NOMO-1 (cell line): ENCODE data around the gene MVP.

Experiments used
- DNase-seq, 2 experiments: peaks; one replicate each; lab custom pipeline; 2025; ENCODE audit not compliant: unreplicated experiment in 2 of 2; lab: John Stamatoyannopoulos, UW

The MVP gene

DNA sequence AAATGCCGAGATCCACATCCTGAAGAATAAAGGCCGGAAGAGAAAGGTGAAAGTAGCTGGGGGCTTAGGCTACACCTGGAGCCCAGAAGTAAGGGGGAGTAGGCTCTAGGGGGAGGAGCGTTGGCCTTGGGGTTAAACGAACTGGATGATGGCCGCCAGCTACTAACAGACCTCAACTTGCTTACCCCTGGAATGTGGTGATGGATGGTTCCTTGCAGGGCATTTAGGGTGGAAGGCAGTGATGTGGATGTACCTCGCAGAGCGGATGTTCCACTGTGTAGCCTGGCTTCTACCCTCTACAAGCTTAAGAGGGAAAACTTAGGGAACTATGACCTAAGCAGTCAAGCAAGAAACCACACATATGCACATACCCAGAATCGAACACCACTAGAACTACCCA, 16.2 kb upstream of the MVP start:
- no peak for DNase-seq

DNA sequence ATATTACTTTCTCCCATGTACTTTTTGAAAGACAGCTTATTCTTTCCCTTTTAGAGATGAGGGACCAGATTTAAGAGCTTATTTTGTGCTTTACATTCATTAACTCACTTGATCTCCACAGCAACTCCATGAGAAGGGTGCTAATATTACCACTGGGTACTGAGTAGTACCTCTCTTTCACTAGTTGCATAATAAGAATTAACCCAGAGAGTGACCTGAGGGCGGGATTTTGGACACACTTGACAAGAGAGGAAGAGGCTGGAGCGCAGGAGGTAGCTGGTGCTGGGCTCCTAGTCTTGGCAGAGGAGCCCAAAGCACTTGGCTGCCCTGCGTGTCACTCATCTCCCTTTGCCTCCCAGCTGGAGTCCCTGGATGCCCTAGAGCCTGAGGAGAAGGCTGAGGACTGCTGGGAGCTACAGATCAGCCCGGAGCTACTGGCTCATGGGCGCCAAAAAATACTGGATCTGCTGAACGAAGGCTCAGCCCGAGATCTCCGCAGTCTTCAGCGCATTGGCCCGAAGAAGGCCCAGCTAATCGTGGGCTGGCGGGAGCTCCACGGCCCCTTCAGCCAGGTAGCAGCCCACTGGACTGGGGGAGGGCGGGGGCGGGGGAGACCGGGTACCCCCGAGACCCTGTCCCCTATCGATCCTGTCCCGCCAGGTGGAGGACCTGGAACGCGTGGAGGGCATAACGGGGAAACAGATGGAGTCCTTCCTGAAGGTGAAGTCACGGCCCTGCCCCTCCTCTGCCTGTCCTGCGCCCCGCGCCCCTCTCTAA, 15.6 kb upstream of the MVP start:
- DNase-seq: peak; percentile 46 to 58

DNA sequence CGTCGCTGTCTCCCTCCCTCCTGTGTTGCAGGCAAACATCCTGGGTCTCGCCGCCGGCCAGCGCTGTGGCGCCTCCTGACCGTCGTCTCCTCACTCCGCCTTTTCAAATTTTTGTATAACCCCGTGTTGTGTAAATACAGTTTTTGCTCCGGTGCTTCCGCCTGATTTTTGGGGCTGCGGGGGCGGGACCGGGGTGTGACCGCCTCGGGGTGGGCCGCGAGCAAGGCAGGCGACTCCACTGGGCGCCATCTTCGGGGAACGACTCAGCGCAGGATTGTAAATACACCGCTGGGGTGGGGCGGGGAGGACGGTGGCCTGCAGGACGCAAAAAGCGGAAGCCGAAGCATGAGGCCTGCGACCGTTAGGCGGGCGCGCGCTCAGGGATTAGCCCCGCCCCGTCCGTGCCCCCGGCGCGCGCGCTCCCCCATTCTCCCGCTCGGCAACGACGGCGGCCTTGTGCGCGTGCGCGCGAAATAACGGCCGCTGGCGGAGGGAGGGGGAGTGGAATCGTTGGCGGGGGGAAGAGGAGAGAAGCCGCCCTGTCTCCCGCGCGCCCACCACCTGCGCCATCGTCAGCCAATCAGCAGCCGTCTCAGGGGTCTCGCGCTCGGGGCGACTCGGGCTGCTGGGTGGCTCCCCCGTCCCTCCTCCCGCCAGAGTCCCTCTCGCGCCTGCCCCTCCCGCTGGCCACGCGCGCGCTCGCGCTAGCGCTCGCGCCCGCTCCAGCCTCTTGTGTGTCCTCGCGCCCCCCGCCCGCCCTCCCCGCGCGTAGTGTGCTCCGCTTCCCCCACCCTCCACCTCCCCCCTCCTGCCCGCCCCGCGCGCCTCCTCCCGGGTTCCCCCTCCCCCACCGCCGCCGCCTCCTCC, 14.8 kb upstream of the MVP start:
- peak; percentile 95 to 98 for DNase-seq

DNA sequence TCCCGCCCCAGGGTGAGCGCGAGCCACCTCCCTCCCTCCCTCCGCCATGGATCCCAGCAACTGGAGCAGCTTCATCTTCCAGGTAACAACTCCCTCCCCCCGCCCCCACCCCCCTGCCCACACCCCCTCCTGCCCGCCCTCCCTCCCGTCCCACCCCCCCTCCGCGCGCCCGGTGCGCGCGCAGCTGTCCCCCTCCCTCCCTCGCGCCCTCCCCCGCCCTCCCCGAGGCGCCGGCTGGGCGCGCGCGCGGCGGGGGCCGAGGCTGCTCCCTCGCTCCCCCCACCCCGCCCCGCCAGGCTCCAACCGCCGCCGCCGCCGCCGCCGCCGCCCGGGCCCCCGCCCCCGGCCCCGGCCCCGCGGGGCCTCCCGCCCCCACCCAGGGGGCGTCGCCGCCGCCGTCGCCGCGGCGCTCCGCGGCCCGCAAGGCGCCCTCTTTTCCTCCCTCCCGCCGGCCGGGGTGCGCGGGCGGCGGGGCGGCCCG, 14.1 kb upstream of the MVP start, which contains the start of gene MAZ:
Gene MAZ (plus strand): TSS at position 431 of the 481 bp plus-strand sequence. CDS start 173 bp downstream, outside the sequence.
- DNase-seq: peak in 1 of 2 experiments; percentile 77

DNA sequence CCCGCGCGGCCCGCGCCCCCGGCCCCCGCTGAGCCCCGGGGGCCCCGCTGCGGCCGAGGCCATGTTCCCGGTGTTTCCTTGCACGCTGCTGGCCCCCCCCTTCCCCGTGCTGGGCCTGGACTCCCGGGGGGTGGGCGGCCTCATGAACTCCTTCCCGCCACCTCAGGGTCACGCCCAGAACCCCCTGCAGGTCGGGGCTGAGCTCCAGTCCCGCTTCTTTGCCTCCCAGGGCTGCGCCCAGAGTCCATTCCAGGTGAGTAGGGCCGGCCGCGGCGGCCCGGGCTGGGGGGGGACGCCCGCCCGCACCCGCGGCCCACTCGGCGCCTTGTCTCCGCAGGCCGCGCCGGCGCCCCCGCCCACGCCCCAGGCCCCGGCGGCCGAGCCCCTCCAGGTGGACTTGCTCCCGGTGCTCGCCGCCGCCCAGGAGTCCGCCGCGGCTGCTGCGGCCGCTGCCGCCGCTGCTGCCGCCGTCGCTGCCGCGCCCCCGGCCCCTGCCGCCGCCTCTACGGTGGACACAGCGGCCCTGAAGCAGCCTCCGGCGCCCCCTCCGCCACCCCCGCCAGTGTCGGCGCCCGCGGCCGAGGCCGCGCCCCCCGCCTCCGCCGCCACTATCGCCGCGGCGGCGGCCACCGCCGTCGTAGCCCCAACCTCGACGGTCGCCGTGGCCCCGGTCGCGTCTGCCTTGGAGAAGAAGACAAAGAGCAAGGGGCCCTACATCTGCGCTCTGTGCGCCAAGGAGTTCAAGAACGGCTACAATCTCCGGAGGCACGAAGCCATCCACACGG, 13.4 kb upstream of the MVP start:
- peak; percentile 30 to 63 for DNase-seq

DNA sequence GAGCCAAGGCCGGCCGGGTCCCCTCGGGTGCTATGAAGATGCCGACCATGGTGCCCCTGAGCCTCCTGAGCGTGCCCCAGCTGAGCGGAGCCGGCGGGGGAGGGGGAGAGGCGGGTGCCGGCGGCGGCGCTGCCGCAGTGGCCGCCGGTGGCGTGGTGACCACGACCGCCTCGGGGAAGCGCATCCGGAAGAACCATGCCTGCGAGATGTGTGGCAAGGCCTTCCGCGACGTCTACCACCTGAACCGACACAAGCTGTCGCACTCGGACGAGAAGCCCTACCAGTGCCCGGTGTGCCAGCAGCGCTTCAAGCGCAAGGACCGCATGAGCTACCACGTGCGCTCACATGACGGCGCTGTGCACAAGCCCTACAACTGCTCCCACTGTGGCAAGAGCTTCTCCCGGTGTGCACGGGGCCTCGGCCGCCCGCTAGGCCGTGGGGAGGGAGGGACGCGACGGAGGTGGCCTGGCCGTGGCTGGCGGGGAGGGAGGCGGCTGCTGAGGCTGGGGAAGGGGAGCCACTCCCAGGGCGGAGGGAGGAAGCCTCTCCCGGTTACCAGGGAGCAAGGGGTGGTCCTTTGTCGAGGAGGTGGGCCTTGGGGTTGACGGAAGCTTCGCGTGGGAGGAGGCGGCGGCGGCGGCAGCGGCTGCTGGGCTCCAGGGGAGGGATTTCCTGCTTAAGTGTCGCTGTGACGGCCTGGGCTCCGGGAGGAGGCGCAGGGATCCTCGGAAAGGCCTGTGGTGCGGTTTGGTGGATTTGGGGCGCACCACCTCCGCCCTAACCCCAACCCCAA, 12.6 kb upstream of the MVP start:
- peak; percentile 89 to 92 for DNase-seq

DNA sequence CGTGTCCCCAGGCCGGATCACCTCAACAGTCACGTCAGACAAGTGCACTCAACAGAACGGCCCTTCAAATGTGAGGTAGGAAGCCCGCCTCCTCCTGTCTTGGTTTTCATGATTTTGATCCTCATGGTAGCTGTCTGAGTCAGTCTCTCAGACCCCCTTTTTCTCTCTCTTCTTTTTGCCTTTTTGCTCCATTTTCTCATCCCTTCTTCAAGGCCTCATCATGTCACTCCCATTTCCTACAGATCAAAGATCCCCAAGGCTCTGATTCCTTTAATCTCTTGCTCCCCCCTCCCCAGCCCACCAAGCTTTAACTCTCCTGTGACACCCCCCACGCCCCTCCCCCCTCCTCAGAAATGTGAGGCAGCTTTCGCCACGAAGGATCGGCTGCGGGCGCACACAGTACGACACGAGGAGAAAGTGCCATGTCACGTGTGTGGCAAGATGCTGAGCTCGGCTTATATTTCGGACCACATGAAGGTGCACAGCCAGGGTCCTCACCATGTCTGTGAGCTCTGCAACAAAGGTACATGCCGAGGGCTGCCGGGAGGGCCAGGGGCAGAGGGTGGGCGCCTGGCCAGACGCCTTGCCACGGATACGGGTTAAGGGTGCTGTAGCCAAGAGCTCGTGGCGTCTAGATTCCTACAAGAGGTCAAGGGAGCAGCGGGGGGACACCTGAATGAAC, 11.9 kb upstream of the MVP start:
- DNase-seq: no peak

DNA sequence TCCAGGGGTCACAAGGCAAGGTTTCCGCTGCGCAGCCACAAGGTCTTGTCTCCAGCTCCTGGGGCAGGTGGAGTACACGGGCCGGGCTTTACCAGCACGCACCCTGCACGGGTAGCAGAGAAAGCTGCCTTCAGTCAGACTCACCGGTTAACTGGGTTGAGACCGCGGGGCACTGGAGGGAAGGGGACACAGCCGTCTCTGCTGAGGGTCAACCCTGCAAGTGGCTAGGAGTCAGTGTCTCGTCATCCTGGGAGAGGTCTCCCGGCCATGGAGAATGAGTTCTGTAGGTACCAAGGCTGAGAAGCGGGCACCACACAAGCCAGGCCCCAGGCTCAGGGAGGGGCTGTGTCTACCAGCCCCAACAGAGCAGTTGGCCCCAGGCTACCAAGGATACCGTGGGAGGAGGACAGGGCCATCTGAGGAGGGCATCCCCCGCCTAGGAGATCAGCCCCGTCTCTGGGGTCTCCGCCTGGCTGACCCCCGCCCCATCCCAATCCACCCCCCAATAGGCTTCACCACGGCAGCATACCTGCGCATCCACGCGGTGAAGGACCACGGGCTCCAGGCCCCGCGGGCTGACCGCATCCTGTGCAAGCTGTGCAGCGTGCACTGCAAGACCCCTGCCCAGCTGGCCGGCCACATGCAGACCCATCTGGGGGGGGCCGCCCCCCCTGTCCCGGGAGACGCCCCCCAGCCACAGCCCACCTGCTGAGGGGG, 11.1 kb upstream of the MVP start:
- no peak for DNase-seq

DNA sequence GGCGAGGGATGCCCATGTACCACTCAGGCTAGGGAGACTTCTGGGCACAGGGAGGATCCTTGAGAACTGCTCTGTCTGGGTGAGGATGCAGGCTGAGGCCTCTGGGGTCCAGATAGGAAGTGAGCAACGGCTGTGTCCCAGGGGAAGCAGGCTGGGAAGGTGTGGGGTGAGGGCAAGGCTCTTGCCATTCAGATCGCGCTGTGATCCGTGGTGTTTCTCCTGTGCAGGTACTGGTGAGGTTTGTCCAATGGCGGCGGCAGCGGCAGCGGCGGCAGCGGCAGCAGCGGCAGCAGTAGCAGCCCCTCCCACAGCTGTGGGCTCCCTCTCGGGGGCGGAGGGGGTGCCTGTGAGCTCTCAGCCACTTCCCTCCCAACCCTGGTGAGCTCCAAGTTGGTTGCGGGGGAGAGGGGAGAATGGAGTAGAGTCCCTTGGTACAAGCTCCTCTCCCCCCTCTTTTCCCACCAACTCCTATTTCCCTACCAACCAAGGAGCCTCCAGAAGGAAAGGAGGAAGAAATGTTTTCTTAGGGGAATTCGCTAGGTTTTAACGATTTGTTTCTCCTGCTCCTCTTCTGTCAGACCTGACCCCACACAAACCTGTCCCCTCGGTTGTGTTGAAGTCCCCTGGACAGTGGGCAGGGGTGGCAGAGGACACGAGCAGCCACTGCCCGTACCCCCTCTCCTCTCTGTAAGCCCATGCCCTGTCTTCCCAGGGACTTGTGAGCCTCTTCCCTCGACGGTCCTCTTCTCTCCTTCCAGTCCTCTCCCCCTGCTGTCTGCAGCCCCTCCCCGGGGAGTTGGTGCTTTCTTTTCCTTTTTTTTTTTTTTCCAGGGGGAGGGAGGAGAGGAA, 10.2 kb upstream of the MVP start:
- DNase-seq: no peak

DNA sequence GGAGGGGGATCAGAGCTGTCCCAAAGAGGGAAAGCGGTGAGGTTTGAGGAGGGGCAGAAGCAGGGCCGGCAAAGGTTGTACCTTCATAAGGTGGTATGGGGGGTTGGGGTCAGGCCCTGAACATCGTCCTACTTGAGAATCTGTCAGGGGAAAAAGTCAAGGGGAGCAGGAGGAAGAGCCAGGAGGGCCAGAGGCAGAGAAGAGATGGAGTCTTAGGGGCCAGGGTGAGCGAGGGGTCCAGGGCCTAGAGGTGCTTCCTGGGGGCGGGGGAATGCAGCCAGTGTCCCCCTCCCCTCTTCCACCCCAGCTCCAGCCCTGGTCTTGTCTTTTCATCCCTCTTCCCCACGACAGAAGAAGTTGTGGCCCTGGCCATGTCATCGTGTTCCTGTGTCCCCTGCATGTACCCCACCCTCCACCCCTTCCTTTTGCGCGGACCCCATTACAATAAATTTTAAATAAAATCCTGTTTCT, 9.5 kb upstream of the MVP start:
- DNase-seq: no peak

DNA sequence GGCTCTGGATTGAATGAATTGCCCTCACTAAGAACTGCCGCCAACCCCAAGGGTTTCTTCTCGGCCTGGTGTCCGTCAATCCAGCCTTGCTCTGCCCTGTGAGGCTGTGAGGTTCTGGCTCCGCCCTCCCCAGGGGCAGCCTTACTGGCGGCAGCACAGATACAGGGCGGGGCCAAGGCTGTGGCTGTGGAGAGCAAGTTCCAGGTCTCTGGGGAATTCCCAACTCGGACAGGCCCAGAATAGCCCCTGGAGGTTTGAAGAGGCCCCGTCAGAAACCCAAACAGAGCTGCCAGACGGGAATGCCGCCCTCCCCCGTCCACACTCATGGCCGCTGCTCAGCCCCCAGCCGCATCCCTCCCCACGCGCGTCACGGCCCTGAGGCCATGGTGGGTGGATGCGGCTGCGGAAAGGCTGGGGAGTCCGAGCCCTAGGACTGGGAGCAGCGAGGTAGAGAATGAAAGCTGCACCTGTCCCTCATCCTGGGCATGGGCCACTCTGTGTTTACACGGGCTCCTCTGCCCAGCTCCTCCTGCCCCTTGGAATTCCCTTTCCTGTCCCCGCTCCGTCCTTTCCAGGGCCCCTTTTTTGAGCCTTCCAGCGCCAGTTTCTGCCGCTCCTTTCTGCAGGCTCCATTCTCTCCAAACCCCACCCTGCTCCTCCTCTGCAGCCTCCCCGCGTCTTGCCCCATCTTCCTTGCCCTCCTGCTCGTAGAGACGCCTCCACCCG, 8.9 kb upstream of the MVP start:
- DNase-seq: peak; percentile 74 to 77

DNA sequence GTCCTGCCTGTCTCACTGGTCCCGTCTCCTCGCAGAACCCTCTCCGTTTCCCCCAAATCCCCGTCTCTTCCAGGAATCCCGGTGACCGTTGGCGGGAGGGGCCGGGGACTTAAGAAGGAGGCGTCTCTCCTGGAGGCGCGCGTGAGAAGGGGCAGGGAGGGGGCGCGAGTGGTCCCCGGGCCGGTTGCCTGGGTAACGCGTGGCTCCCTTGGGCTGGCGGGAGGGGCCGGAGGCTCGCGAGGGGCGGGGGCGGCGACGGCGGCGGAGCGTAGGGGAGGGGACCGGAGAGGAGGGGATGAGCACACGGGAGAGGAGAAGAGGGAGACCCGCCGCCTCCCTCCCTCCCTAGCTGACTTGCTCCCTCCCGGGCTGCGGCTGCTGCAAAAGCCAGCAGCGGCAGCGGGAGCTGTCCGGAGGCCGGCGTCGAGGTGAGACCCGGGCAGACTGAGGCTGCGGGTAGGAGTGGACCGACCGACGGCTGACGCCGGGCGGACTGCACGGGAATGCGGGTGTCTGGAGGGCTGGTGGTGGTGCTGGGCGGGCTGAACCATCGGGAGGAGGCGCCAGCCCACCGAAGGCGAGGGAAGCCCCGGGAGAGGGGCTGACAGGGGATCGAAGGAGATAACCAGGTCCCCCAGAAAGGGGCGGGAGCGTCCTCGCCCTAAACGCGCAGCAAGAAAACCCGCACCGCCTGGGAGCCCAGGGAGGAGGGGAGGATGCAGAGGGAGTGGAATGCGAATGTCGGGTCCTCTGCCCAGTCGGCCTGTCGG, 8.2 kb upstream of the MVP start, which contains the start of gene PRRT2:
Gene PRRT2 (plus strand): TSS at position 298 of the 770 bp plus-strand sequence. CDS start 862 bp downstream, outside the sequence.
- no peak for DNase-seq

DNA sequence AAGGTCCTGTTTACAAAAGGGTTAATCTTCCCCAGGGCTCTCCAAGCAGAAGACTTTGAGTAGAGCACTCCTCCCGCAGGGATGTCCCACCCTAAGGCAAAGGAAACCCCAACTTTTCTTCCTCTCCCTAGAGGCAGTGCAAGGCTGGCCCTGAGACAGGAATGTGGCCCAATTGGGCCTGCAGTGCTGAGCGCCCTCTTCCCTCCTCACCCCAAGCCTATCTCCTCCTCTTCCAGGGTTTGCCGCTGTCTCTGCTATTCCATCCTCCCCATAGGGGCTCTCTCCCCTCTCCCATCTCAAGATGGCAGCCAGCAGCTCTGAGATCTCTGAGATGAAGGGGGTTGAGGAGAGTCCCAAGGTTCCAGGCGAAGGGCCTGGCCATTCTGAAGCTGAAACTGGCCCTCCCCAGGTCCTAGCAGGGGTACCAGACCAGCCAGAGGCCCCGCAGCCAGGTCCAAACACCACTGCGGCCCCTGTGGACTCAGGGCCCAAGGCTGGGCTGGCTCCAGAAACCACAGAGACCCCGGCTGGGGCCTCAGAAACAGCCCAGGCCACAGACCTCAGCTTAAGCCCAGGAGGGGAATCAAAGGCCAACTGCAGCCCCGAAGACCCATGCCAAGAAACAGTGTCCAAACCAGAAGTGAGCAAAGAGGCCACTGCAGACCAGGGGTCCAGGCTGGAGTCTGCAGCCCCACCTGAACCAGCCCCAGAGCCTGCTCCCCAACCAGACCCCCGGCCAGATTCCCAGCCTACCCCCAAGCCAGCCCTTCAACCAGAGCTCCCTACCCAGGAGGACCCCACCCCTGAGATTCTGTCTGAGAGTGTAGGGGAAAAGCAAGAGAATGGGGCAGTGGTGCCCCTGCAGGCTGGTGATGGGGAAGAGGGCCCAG, 7.3 kb upstream of the MVP start:
- DNase-seq: no peak

DNA sequence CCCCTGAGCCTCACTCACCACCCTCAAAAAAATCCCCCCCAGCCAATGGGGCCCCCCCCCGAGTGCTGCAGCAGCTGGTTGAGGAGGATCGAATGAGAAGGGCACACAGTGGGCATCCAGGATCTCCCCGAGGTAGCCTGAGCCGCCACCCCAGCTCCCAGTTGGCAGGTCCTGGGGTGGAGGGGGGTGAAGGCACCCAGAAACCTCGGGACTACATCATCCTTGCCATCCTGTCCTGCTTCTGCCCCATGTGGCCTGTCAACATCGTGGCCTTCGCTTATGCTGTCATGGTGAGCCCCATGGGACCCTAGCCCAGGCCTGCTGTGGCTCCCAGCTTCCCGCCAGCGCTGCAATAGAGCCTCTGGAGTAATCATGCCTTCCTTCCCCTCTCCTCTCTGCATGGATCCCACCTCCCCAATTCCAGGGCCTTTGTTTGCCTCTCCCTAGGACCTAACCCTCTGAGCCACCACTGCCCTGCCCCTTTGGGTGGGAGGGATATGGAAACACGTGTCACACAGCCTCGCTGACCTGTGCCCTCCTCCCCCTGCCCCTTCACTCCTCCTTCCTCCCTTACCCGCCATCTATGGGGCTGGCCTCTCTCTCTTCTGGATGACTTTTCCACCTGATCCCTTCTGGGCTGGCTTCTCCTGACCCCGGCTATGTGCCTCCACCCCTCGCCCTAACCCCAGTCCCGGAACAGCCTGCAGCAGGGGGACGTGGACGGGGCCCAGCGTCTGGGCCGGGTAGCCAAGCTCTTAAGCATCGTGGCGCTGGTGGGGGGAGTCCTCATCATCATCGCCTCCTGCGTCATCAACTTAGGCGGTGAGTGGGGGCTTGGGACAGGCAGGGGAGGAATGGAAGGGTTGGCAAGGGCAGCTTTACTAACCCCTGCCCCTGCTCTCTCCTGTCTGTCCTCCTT, 6.4 kb upstream of the MVP start:
- DNase-seq: no peak
